GM12872 (cell line): ENCODE data around the gene PRM2.

Source experiments
- CTCF ChIP-seq: IDR thresholded peaks from 3 replicates; pipeline ENCODE4 v1.5.1; 2011; ENCODE audit warnings: low read depth, mild to moderate bottlenecking, low read length, moderate library complexity; ENCODE audit not compliant: insufficient read depth

PRM2 gene

GRCh38 chr16:11291091-11291703 is 14.9 kb upstream of the PRM2 start:
- TF ChIP-seq CTCF: no peak

GRCh38 chr16:11290102-11290893 is 14.0 kb upstream of the PRM2 start:
- TF ChIP-seq CTCF: no peak

- no peak for TF ChIP-seq CTCF
These were observed 12.9 kb upstream of the PRM2 start for GRCh38 chr16:11289202-11289601.

GRCh38 chr16:11285842-11286241 is 9.6 kb upstream of the PRM2 start:
- TF ChIP-seq CTCF: no peak

- no peak for TF ChIP-seq CTCF
These were observed 7.6 kb upstream of the PRM2 start for GRCh38 chr16:11283820-11284248.

GRCh38 chr16:11280616-11281522 is 4.6 kb upstream of the PRM2 start, which contains the start of gene PRM1:
Gene PRM1, minus strand, starts transcription at chr16:11281330. Its CDS starts 92 bp downstream, at chr16:11281238.
- no peak for TF ChIP-seq CTCF
